ENCODE results near the gene JAZF1. TPM values are rescaled to one million over a fixed set of nuclear protein-coding genes. Genes with fewer than 3 reads are reported as not detected.

JAZF1 gene
- total and polyA plus RNA-seq, 2 experiments from 2014 or later = 9.5 to 12.1 TPM

DNA sequence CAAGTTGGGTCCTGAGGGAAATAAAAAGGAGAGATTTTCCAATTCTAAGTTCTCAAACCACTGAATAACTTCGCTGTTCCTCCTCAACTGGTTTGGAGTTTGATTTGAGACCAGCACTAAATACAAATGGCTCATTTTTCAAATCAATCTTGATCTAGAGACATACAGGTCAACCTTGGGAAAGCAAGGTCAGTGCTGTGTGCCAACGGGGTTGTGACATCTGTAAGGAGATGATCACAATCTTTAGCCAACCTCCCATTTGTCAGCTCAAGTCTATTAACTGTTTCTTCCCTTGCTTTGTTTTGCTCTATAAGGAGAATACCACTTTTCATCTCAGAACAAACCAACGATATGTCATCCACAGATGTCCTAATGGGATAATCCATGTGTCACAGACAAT is 309.5 kb downstream of the JAZF1 start:
- no peaks in the 10 kb centered on the region for H3K27me3 ChIP-seq
- H3K79me2 ChIP-seq = no peaks in the 10 kb centered on the region
- no peak overlapping the region for H3K4me3 ChIP-seq
- no peaks in the 10 kb centered on the region for H3K9me2 ChIP-seq (replicated peaks; ENCODE audit: insufficient read depth)
- H3K36me3 ChIP-seq (replicated peaks; ENCODE audit: insufficient read depth, low read depth) = no peaks in the 10 kb centered on the region
- no peak overlapping the region for H2AFZ ChIP-seq
- H3K9me3 ChIP-seq (ENCODE audit: low read depth) = no peaks in the 10 kb centered on the region
- DNase-seq (ENCODE audit: low spot score) = no peak
- no peak overlapping the region for H3K27ac ChIP-seq
- TF ChIP-seq, protein P1, sequence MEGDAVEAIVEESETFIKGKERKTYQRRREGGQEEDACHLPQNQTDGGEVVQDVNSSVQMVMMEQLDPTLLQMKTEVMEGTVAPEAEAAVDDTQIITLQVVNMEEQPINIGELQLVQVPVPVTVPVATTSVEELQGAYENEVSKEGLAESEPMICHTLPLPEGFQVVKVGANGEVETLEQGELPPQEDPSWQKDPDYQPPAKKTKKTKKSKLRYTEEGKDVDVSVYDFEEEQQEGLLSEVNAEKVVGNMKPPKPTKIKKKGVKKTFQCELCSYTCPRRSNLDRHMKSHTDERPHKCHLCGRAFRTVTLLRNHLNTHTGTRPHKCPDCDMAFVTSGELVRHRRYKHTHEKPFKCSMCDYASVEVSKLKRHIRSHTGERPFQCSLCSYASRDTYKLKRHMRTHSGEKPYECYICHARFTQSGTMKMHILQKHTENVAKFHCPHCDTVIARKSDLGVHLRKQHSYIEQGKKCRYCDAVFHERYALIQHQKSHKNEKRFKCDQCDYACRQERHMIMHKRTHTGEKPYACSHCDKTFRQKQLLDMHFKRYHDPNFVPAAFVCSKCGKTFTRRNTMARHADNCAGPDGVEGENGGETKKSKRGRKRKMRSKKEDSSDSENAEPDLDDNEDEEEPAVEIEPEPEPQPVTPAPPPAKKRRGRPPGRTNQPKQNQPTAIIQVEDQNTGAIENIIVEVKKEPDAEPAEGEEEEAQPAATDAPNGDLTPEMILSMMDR (IDR thresholded peaks at IDR 0.05; ENCODE audit: poor library complexity) = no peak
- TF ChIP-seq EZH2 (IDR thresholded peaks at IDR 0.05; ENCODE audit: borderline replicate concordance) (no peak), EZH2phosphoT487 (IDR thresholded peaks at IDR 0.05; ENCODE audit: low read depth, severe bottlenecking, unreplicated experiment) (no peak)
- no peaks in the 10 kb centered on the region for H4K20me1 ChIP-seq (ENCODE audit: insufficient read depth, poor library complexity, severe bottlenecking)
- no peak overlapping the region for H3K4me2 ChIP-seq
- 78% methylated on average over 3 of the region's 3 CpGs for WGBS (ENCODE audit: low lambda C conversion rate, missing lambda C conversion rate)
- peaks cover 3% of the 10 kb centered on the region for H3K4me1 ChIP-seq (ENCODE audit: insufficient read depth)

DNA sequence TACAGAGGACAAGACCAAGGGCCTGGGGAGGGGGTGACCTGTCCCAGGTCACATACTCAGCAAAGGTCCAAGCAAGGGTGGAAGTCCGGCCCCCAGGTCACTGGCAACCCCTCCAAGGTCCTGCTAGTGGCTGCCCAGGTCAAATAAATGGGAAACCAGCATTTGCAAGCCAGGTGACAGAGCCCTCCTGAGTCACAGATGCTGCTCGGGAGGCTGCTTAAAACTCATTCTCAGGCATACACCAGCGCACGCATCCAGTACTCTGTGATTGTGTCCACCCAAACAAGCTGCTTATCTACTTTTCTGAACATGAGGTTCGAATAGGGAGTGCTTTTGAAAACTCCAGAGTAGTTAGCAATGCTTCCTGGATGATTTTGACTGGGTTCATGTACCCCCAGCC is 310.0 kb downstream of the JAZF1 start:
- Histone ChIP-seq H3K36me3 (replicated peaks; ENCODE audit: insufficient read depth, low read depth) (no peaks in the 10 kb centered on the region), H3K27ac (no peak overlapping the region), H2AFZ (no peak overlapping the region), H3K79me2 (no peaks in the 10 kb centered on the region), H3K9me2 (replicated peaks; ENCODE audit: insufficient read depth) (no peaks in the 10 kb centered on the region), H4K20me1 (ENCODE audit: insufficient read depth, poor library complexity, severe bottlenecking) (no peaks in the 10 kb centered on the region), H3K4me2 (no peak overlapping the region), H3K4me1 (ENCODE audit: insufficient read depth) (peaks cover 3% of the 10 kb centered on the region), H3K27me3 (no peaks in the 10 kb centered on the region), H3K4me3 (no peak overlapping the region), H3K9me3 (ENCODE audit: low read depth) (no peaks in the 10 kb centered on the region)
- DNase-seq (ENCODE audit: low spot score) = no peak
- 92% methylated on average over 5 of the region's 5 CpGs for WGBS (ENCODE audit: low lambda C conversion rate, missing lambda C conversion rate)
- TF ChIP-seq, protein P1 (IDR thresholded peaks at IDR 0.05; ENCODE audit: poor library complexity) = no peak
- no peak for TF ChIP-seq EZH2phosphoT487 (IDR thresholded peaks at IDR 0.05; ENCODE audit: low read depth, severe bottlenecking, unreplicated experiment)
- TF ChIP-seq EZH2 (IDR thresholded peaks at IDR 0.05; ENCODE audit: borderline replicate concordance) = no peak

DNA sequence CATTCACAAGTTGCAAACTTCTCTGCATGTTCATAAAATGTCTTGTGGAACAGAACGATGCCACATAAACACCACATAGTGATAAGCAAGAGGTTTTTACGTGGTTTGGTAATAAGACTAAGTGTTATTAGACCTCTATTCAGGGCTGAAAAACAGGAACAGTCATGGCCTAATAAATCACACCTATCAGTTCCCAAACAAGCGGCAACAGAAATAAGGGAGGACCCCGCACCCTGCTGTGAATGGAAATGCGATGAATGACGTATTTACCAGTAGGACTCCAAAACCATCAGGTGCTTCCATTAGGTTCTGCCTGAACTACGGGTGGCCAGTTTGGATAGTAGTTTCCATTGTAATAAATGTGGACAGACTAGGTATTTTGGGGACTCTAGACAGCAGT is 311.5 kb downstream of the JAZF1 start:
- Histone ChIP-seq H3K4me3 (no peak overlapping the region), H3K9me3 (ENCODE audit: low read depth) (no peaks in the 10 kb centered on the region), H3K36me3 (replicated peaks; ENCODE audit: insufficient read depth, low read depth) (no peaks in the 10 kb centered on the region), H3K79me2 (no peaks in the 10 kb centered on the region), H3K4me2 (no peak overlapping the region), H3K4me1 (ENCODE audit: insufficient read depth) (peaks cover 3% of the 10 kb centered on the region), H3K9me2 (replicated peaks; ENCODE audit: insufficient read depth) (no peaks in the 10 kb centered on the region), H4K20me1 (ENCODE audit: insufficient read depth, poor library complexity, severe bottlenecking) (no peaks in the 10 kb centered on the region), H3K27ac (no peak overlapping the region), H3K27me3 (no peaks in the 10 kb centered on the region), H2AFZ (no peak overlapping the region)
- no peak for TF ChIP-seq EZH2phosphoT487 (IDR thresholded peaks at IDR 0.05; ENCODE audit: low read depth, severe bottlenecking, unreplicated experiment)
- no peak for DNase-seq (ENCODE audit: low spot score)
- WGBS (ENCODE audit: low lambda C conversion rate, missing lambda C conversion rate) = 93% methylated on average over 7 of the region's 7 CpGs

DNA sequence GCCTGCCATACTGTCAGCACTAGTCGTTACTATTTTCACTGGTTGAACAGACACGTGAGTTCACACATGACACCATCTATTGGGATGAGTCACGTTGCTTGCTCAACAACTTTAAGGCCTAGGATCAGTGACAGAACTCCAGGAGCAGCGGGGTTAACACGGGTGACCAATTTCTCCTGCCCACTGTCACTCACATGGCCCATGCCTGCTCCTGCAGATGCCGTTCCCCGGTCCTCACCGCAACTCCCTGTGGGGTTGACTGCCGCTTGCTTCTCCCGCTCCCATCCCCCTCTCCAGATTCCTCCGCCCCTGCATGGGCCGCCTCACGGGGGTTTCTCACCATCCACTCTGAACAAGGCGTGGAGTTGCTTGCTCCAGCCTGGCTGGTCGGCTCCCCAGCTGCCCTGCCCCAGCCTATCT is 312.5 kb downstream of the JAZF1 start:
- H3K4me1 ChIP-seq (ENCODE audit: insufficient read depth) = peaks cover 2% of the 10 kb centered on the region
- no peaks in the 10 kb centered on the region for H3K9me3 ChIP-seq (ENCODE audit: low read depth)
- no peak overlapping the region for H3K4me3 ChIP-seq
- no peak overlapping the region for H3K27ac ChIP-seq
- H3K4me2 ChIP-seq = no peak overlapping the region
- H3K9me2 ChIP-seq (replicated peaks; ENCODE audit: insufficient read depth) = no peaks in the 10 kb centered on the region
- no peaks in the 10 kb centered on the region for H3K36me3 ChIP-seq (replicated peaks; ENCODE audit: insufficient read depth, low read depth)
- H2AFZ ChIP-seq = no peak overlapping the region
- no peaks in the 10 kb centered on the region for H4K20me1 ChIP-seq (ENCODE audit: insufficient read depth, poor library complexity, severe bottlenecking)
- H3K79me2 ChIP-seq = no peaks in the 10 kb centered on the region
- H3K27me3 ChIP-seq = no peaks in the 10 kb centered on the region
- 94% methylated on average over 15 of the region's 15 CpGs for WGBS (ENCODE audit: low lambda C conversion rate, missing lambda C conversion rate)
- TF ChIP-seq EZH2phosphoT487 (IDR thresholded peaks at IDR 0.05; ENCODE audit: low read depth, severe bottlenecking, unreplicated experiment) = no peak
- DNase-seq (ENCODE audit: low spot score) = no peak

Data from hepatocyte (in vitro differentiated cells).